GM21390 (cell line): ENCODE data around the gene UNK.

Experiments
- ATAC-seq: cut with Tn5 transposase; IDR thresholded peaks from one replicate; pipeline ENCODE4 v1.9.1; 2021; ENCODE audit not compliant: unreplicated experiment

Gene UNK

GRCh38 chr17:75819116-75819515, 34.5 kb downstream of the UNK start:
- ATAC-seq: no peak

- no peak for ATAC-seq
Observed at GRCh38 chr17:75819678-75820077, 35.1 kb downstream of the UNK start.

- no peak for ATAC-seq
Observed at GRCh38 chr17:75820094-75821080, 35.8 kb downstream of the UNK start.

GRCh38 chr17:75821552-75821951, 36.9 kb downstream of the UNK start:
- ATAC-seq: no peak

GRCh38 chr17:75822119-75822799, 37.7 kb downstream of the UNK start:
- no peak for ATAC-seq

- ATAC-seq: no peak
Observed at GRCh38 chr17:75822800-75823166, 38.2 kb downstream of the UNK start.

GRCh38 chr17:75823257-75824041, 38.8 kb downstream of the UNK start:
- no peak for ATAC-seq

- ATAC-seq: no peak
Observed at GRCh38 chr17:75824050-75824552, 39.5 kb downstream of the UNK start.

- ATAC-seq: no peak
Observed at GRCh38 chr17:75824666-75825065, 40.1 kb downstream of the UNK start.

- ATAC-seq: no peak
Observed at GRCh38 chr17:75825149-75825552, 40.5 kb downstream of the UNK start.

GRCh38 chr17:75825748-75826370, 41.3 kb downstream of the UNK start:
- no peak for ATAC-seq

GRCh38 chr17:75826561-75827307, 42.1 kb downstream of the UNK start:
- ATAC-seq: no peak

- ATAC-seq: no peak
Observed at GRCh38 chr17:75827308-75828075, 42.9 kb downstream of the UNK start.

- ATAC-seq: no peak
Observed at GRCh38 chr17:75828076-75828400, 43.4 kb downstream of the UNK start.

GRCh38 chr17:75828741-75829140, 44.1 kb downstream of the UNK start:
- no peak for ATAC-seq

- ATAC-seq: no peak
Observed at GRCh38 chr17:75829747-75830146, 45.1 kb downstream of the UNK start.

- no peak for ATAC-seq
Observed at GRCh38 chr17:75830164-75831031, 45.8 kb downstream of the UNK start.

- ATAC-seq: no peak
Observed at GRCh38 chr17:75831032-75831571, 46.5 kb downstream of the UNK start.
